Heart left ventricle (tissue), 16 donors: ENCODE results near the gene NGB. TPM values are rescaled to one million over a fixed set of nuclear protein-coding genes. Genes with fewer than 3 reads are reported as not detected.

Source experiments
- ATAC-seq, 4 donors: fragments of 200-7000 bp; cut with Tn5 transposase; one replicate each; pipeline ENCODE4 v1.9.1; 2020 to 2022; ENCODE audit warnings: moderate library complexity in 4 of 4, mild to moderate bottlenecking in 3 of 4, moderate number of reproducible peaks in 1 of 4
- DNase-seq, 5 donors: peaks; one replicate each; pipeline ENCODE4 v3.0.0-alpha.2; 2020
- H3K27ac ChIP-seq, 12 donors: fragments of 200-600 bp; sonication (generic) in 4 of 12; one replicate each; pipeline versions ENCODE4 v1.5.0 to v1.8.0; 2016 to 2022; ENCODE audit warnings: mild to moderate bottlenecking in 2 of 12
- H3K27me3 ChIP-seq, 9 donors: fragments of 200-600 bp; sonication (generic) in 2 of 9; one replicate each; pipeline versions ENCODE4 v1.5.1 to v1.8.0; 2016 to 2022; ENCODE audit warnings: mild to moderate bottlenecking in 3 of 9
- H3K36me3 ChIP-seq, 9 donors: fragments of 200-600 bp; sonication (generic) in 2 of 9; one replicate each; pipeline versions ENCODE4 v1.5.0 to v1.8.0; 2018 to 2022; ENCODE audit warnings: mild to moderate bottlenecking in 2 of 9
- H3K4me1 ChIP-seq, 12 donors: fragments of 200-600 bp; sonication (generic) in 4 of 12; one replicate each; pipeline versions ENCODE4 v1.5.0 to v1.8.0; 2016 to 2022; ENCODE audit warnings: mild to moderate bottlenecking in 3 of 12
- H3K4me3 ChIP-seq, 12 donors: fragments of 200-600 bp; sonication (generic) in 4 of 12; one replicate each; pipeline versions ENCODE4 v1.5.0 to v1.8.0; 2017 to 2022; ENCODE audit warnings: mild to moderate bottlenecking in 9 of 12, moderate library complexity in 4 of 12
- H3K9me3 ChIP-seq, 12 donors: fragments of 200-600 bp; sonication (generic) in 4 of 12; one replicate each; pipeline versions ENCODE4 v1.5.0 to v1.8.0; 2016 to 2022; ENCODE audit warnings: mild to moderate bottlenecking in 1 of 12
- CTCF ChIP-seq, 12 donors: fragments of 200-600 bp; sonication (generic) in 4 of 12; IDR thresholded peaks; one replicate each; pipeline versions ENCODE4 v1.5.0 to v1.8.0; 2018 to 2022; ENCODE audit warnings: antibody characterized with exemption in 12 of 12, mild to moderate bottlenecking in 5 of 12
- POLR2A ChIP-seq, 2 donors: fragments of 450-650 bp; IDR thresholded peaks; one replicate each; pipeline ENCODE4 v1.6.1; 2017; ENCODE audit warnings: antibody characterized with exemption in 2 of 2, mild to moderate bottlenecking in 2 of 2, moderate library complexity in 2 of 2
- WGBS, 4 donors: extraction: QIAGEN DNeasy Blood & Tissue Kit in 2 of 4; methylation state at CpG; one replicate each; pipeline versions ENCODE4 v1.1.5 to v1.1.7; 2013 to 2018; 5-methylcytosine and 5-hydroxymethylcytosine counted together
- intact Hi-C, 10 donors: fragments of 100-400 bp; cut with DNase I; formaldehyde crosslinking; loops; one replicate each; pipeline versions ENCODE4 v1.11.1 to v1.14.2; 2022
- polyA plus RNA-seq, 2 donors: library from polyadenylated mRNA; stranded (reverse); fragments of 200-250 nt; gene quantifications; one replicate each; pipeline ENCODE4 v1.2.3, GENCODE V29; 2013
- total RNA-seq, 9 donors: library from RNA; depleted of rRNA in 2 of 9; stranded (reverse); fragments of >200 nt in 2 of 9; fragmentation: NEBNext Ultra II Directional in 3 of 9; extraction: Animal tissue kit (Norgen Biotek cat#: 25700) in 3 of 9; gene quantifications; one replicate each; pipeline versions ENCODE4 v1.1.0 to v1.2.4, GENCODE V29; 2016 to 2023
- donor health status: ischemic (EF 13 %, LVEDD 7.1; RV severe dilation, severe dysfunction).
- donor health status: healthy with polysubstance abuse.
- donor health status: DM: no; HTN: yes; CAD: no.
- donor health status: DM: no; HTN: no; CAD: no.
- donor health status: ischemic (EF 25% LVEDD 6.9; RV normal size, moderate dysfunction).
- donor health status: ischemic (EF 25% LVEDD 5.7; RV mildly dilated, moderate dysfunction).
- donor health status: healthy.
- donor health status: DM: yes; HTN: yes; CAD: no.
- donor health status: ischemic (EF 35%, LVEDD 5.7; RV mildly dilated, moderate dysfunction).
- donor health status: nonischemic (EF 11% LVEDD 7.7; RV severe dilation, severe dysfunction).
- donor health status: DM: yes; HTN: yes; CAD: no.
- donor health status: PGD.
- donor health status: ischemic (EF 29% LVEDD 5.4; RV normal size, mild dysfunction).
- donor health status: nonischemic (EF 23%, LVEDD 6.1; RV moderate dilation, normal function).

The NGB gene
- total and polyA plus RNA-seq, 11 donors: not detected

- Histone ChIP-seq H3K4me1 (no peaks in the 10 kb centered on the region), H3K27ac (no peak overlapping the region), H3K9me3 (no peaks in the 10 kb centered on the region), H3K36me3 (no peaks in the 10 kb centered on the region), H3K4me3 (no peak overlapping the region), H3K27me3 (peaks cover 0 to 4% (median 0%) of the 10 kb centered on the region in 9 donors)
- 90 to 95% (median 93%) methylated on average over 6 to 7 of the region's 7 CpGs for WGBS, 4 donors
- intact Hi-C loops: no loop called here
- ATAC-seq (no peak), DNase-seq (no peak)
- no peak for TF ChIP-seq POLR2A (IDR thresholded peaks at IDR 0.05)
- TF ChIP-seq CTCF (IDR thresholded peaks at IDR 0.05): no peak
Observed at GRCh38 chr14:77249286-77249685, 21.7 kb downstream of the NGB start.

- Histone ChIP-seq H3K27ac (no peak overlapping the region), H3K9me3 (no peaks in the 10 kb centered on the region), H3K27me3 (peaks cover 0 to 4% (median 0%) of the 10 kb centered on the region in 9 donors), H3K36me3 (no peaks in the 10 kb centered on the region), H3K4me1 (no peaks in the 10 kb centered on the region), H3K4me3 (no peak overlapping the region)
- WGBS, 4 donors: 91 to 96% (median 92%) methylated on average over 7 of the region's 7 CpGs
- no peak for TF ChIP-seq CTCF (IDR thresholded peaks at IDR 0.05)
- TF ChIP-seq POLR2A (IDR thresholded peaks at IDR 0.05): no peak
- intact Hi-C loops: no loop called here
- ATAC-seq (no peak), DNase-seq (no peak)
Observed at GRCh38 chr14:77248666-77249065, 22.3 kb downstream of the NGB start.

- Histone ChIP-seq H3K4me3 (no peak overlapping the region), H3K36me3 (no peaks in the 10 kb centered on the region), H3K27me3 (peaks cover 0 to 3% (median 0%) of the 10 kb centered on the region in 9 donors), H3K4me1 (no peaks in the 10 kb centered on the region), H3K9me3 (no peaks in the 10 kb centered on the region), H3K27ac (no peak overlapping the region)
- no peak for DNase-seq
- TF ChIP-seq POLR2A (IDR thresholded peaks at IDR 0.05) (no peak), CTCF (IDR thresholded peaks at IDR 0.05) (no peak)
- intact Hi-C loops: no loop called here
- WGBS, 4 donors: 84 to 91% (median 86%) methylated on average over 1 of the region's 1 CpG
- ATAC-seq: no peak
Observed at GRCh38 chr14:77246784-77247183, 24.2 kb downstream of the NGB start.

GRCh38 chr14:77245820-77246219, 25.2 kb downstream of the NGB start:
- Histone ChIP-seq H3K9me3 (no peaks in the 10 kb centered on the region), H3K36me3 (no peaks in the 10 kb centered on the region), H3K4me3 (no peak overlapping the region), H3K27me3 (peaks cover 0 to 3% (median 0%) of the 10 kb centered on the region in 9 donors), H3K27ac (no peak overlapping the region), H3K4me1 (no peaks in the 10 kb centered on the region)
- intact Hi-C loops: no loop called here
- ATAC-seq (no peak), DNase-seq (no peak)
- 68 to 75% (median 71%) methylated on average over 4 of the region's 4 CpGs for WGBS, 4 donors
- TF ChIP-seq POLR2A (IDR thresholded peaks at IDR 0.05) (no peak), CTCF (IDR thresholded peaks at IDR 0.05) (no peak)
